IPS-15b (cell line): ENCODE data around the gene DAZAP1.

Experiments
- H3K27me3 ChIP-seq: one replicate; pipeline ENCODE4 v1.6.1; 2013; ENCODE audit warnings: low read length; ENCODE audit not compliant: control insufficient read depth, insufficient read depth
- H3K36me3 ChIP-seq: one replicate; pipeline ENCODE4 v1.6.1; 2013; ENCODE audit warnings: low read length; ENCODE audit not compliant: control insufficient read depth, insufficient read depth
- H3K4me1 ChIP-seq: one replicate; pipeline ENCODE4 v1.6.1; 2013; ENCODE audit warnings: mild to moderate bottlenecking, low read length; ENCODE audit not compliant: control insufficient read depth, insufficient read depth
- H3K4me3 ChIP-seq: one replicate; pipeline ENCODE4 v1.5.1; 2013; ENCODE audit warnings: low read depth, low read length
- H3K9ac ChIP-seq: one replicate; pipeline ENCODE4 v1.6.1; 2013; ENCODE audit warnings: low read depth, mild to moderate bottlenecking, low read length
- H3K9me3 ChIP-seq: one replicate; pipeline ENCODE4 v1.6.1; 2013; ENCODE audit warnings: mild to moderate bottlenecking, low read length; ENCODE audit not compliant: control insufficient read depth, insufficient read depth

Gene DAZAP1

DNA sequence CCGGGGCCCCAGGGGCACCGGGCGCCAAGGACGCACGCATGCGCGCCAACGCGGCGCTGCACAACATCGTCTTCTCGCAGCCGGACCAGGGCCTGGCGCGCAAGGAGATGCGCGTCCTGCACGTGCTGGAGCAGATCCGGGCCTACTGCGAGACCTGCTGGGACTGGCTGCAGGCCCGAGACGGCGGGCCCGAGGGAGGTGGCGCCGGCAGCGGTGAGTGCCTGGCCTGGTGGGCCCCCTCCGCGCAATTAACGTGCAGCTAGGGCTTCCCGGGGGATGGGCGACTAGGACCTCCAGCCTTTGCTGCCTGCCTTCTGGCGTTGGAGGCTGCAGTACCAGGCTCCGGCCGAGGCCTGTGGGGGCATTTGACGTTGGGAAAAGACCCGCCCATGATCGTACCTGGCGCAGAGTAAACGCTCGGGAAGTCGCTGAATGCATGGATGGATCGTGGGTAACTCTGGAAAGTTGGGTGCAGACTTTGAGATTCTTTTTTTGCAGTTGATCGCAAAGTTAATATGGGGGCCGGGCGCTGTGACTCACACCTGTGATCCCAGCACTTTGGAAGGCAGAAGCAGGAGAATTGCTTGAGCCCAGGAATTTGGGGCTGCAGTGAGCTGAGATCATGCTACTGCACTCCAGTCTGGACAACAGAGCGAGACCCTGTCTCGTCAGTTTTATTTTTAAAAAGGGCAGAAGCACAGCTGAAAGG is 49.8 kb downstream of the DAZAP1 start:
- no peaks in the 10 kb centered on the region for H3K9me3 ChIP-seq
- H3K27me3 ChIP-seq, result peaks cover 40% of the 10 kb centered on the region
- H3K4me3 ChIP-seq, result no peak overlapping the region
- H3K36me3 ChIP-seq, result no peaks in the 10 kb centered on the region
- H3K4me1 ChIP-seq, result peaks cover 2% of the 10 kb centered on the region
- no peak overlapping the region for H3K9ac ChIP-seq

DNA sequence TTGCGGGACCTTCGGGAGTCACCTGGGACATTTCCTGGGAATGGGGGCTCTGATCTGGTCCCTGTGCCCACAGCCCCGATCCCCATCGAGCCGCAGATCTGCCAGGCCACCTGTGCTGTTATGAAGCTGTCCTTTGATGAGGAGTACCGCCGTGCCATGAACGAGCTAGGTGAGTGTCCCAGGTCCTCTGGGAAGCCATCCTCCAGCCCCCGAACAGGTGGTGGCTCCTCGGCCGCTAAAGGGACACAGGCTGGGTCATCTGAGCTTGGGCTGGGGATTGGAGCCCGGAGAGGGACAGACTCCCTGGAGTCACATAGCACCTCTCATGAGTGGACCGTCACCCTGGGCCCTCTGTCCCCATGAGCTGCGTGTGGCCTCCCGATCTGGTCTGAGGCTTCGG is 50.5 kb downstream of the DAZAP1 start:
- Histone ChIP-seq H3K9ac (no peak overlapping the region), H3K27me3 (peaks cover 33% of the 10 kb centered on the region), H3K4me1 (peaks cover 2% of the 10 kb centered on the region), H3K9me3 (no peaks in the 10 kb centered on the region), H3K36me3 (no peaks in the 10 kb centered on the region), H3K4me3 (no peak overlapping the region)

- no peaks in the 10 kb centered on the region for H3K9me3 ChIP-seq
- H3K27me3 ChIP-seq, result peaks cover 28% of the 10 kb centered on the region
- H3K4me3 ChIP-seq, result no peak overlapping the region
- H3K9ac ChIP-seq, result no peak overlapping the region
- H3K36me3 ChIP-seq, result no peaks in the 10 kb centered on the region
- peaks cover 2% of the 10 kb centered on the region for H3K4me1 ChIP-seq
Measured at GRCh38 chr19:1459479-1459878, 52.1 kb downstream of the DAZAP1 start.

DNA sequence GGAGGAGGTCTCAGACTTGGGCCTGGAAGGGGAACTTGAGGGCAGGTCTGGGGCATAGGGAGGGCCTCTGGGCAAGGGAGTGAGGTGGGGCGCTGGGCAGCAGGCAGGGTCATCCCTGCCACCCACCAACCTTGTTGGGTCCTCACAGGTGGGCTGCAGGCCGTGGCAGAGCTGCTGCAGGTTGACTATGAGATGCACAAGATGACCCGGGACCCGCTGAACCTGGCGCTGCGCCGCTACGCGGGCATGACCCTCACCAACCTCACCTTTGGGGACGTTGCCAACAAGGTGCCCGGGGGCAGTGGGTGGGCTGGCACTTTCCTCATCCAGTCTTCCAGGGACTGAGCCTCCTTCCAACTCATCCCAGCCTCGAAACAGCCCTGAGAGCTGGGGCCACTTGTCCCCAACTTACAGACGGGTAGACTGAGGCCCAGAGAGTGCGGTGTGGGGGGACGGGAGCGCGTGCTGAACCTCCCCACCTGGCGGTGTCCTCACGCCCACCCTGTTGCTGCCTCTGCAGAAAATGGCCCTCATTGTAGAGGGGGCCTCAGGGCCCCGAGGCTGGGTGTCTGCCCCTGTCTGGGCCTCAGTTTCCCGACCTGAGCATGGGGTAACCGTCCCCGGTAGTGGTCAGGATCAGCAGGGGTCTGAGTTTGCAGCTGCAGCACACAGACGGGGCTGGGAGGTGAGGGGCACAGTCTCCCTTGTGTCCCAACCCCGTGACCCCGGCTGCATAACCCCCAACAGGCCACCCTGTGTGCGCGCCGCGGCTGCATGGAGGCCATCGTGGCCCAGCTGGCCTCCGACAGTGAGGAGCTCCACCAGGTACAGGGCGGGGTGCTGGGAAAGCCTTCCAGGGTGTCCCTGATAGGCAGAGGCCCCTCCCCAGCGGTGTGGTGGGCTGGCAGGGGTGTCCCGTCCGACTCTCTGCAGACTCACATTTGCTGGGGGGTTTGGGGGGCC is 52.9 kb downstream of the DAZAP1 start:
- Histone ChIP-seq H3K4me3 (no peak overlapping the region), H3K36me3 (no peaks in the 10 kb centered on the region), H3K9me3 (no peaks in the 10 kb centered on the region), H3K27me3 (peaks cover 36% of the 10 kb centered on the region), H3K9ac (no peak overlapping the region), H3K4me1 (peaks cover 2% of the 10 kb centered on the region)

- Histone ChIP-seq H3K4me1 (peaks cover 2% of the 10 kb centered on the region), H3K36me3 (no peaks in the 10 kb centered on the region), H3K27me3 (peaks cover 46% of the 10 kb centered on the region), H3K9me3 (no peaks in the 10 kb centered on the region), H3K9ac (no peak overlapping the region), H3K4me3 (no peak overlapping the region)
Measured at GRCh38 chr19:1461862-1462261, 54.5 kb downstream of the DAZAP1 start.

DNA sequence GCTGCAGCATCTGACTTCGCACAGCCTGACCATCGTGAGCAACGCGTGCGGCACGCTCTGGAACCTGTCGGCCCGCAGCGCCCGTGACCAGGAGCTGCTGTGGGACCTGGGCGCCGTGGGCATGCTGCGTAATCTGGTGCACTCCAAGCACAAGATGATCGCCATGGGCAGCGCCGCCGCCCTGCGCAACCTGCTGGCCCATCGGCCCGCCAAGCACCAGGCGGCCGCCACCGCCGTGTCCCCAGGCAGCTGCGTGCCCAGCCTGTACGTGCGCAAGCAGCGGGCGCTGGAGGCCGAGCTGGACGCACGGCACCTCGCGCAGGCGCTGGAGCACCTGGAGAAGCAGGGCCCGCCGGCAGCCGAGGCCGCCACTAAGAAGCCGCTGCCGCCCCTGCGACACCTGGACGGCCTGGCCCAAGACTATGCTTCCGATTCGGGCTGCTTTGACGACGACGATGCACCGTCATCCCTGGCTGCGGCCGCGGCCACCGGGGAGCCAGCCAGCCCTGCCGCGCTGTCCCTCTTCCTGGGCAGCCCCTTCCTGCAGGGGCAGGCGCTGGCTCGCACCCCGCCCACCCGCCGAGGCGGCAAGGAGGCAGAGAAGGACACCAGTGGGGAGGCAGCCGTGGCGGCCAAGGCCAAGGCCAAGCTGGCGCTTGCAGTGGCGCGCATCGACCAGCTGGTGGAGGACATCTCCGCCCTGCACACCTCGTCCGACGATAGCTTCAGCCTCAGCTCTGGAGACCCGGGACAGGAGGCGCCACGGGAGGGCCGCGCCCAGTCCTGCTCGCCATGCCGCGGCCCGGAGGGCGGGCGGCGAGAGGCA is 58.0 kb downstream of the DAZAP1 start:
- peaks cover 53% of the 10 kb centered on the region for H3K27me3 ChIP-seq
- no peaks in the 10 kb centered on the region for H3K36me3 ChIP-seq
- H3K4me3 ChIP-seq, result no peak overlapping the region
- H3K9ac ChIP-seq, result no peak overlapping the region
- H3K9me3 ChIP-seq, result no peaks in the 10 kb centered on the region
- no peaks in the 10 kb centered on the region for H3K4me1 ChIP-seq

GRCh38 chr19:1466018-1466460 is 58.7 kb downstream of the DAZAP1 start:
- H3K36me3 ChIP-seq, result no peaks in the 10 kb centered on the region
- no peaks in the 10 kb centered on the region for H3K9me3 ChIP-seq
- no peak overlapping the region for H3K9ac ChIP-seq
- no peaks in the 10 kb centered on the region for H3K4me1 ChIP-seq
- no peak overlapping the region for H3K4me3 ChIP-seq
- H3K27me3 ChIP-seq, result peaks cover 54% of the 10 kb centered on the region

GRCh38 chr19:1466461-1467214 is 59.3 kb downstream of the DAZAP1 start:
- no peaks in the 10 kb centered on the region for H3K36me3 ChIP-seq
- H3K9ac ChIP-seq, result no peak overlapping the region
- peaks cover 60% of the 10 kb centered on the region for H3K27me3 ChIP-seq
- peak overlapping the region; percentile 22 for H3K4me3 ChIP-seq
- H3K9me3 ChIP-seq, result no peaks in the 10 kb centered on the region
- H3K4me1 ChIP-seq, result no peaks in the 10 kb centered on the region

DNA sequence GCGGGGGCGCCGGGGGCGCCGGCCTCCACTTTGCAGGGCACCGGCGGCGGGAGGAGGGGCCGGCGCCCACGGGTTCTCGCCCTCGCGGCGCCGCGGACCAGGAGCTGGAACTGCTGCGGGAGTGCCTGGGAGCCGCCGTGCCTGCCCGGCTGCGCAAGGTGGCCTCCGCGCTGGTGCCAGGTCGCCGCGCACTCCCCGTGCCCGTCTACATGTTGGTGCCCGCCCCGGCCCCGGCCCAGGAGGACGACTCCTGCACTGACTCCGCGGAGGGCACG is 59.8 kb downstream of the DAZAP1 start:
- no peaks in the 10 kb centered on the region for H3K36me3 ChIP-seq
- H3K4me1 ChIP-seq, result no peaks in the 10 kb centered on the region
- H3K4me3 ChIP-seq, result peak overlapping the region; percentile 22
- H3K9ac ChIP-seq, result no peak overlapping the region
- H3K9me3 ChIP-seq, result no peaks in the 10 kb centered on the region
- peaks cover 65% of the 10 kb centered on the region for H3K27me3 ChIP-seq

- Histone ChIP-seq H3K4me3 (peak overlapping the region; percentile 22), H3K9me3 (no peaks in the 10 kb centered on the region), H3K27me3 (peaks cover 70% of the 10 kb centered on the region), H3K4me1 (no peaks in the 10 kb centered on the region), H3K9ac (no peak overlapping the region), H3K36me3 (no peaks in the 10 kb centered on the region)
Measured at GRCh38 chr19:1467490-1468273, 60.3 kb downstream of the DAZAP1 start.
